WI38 (cell line): ENCODE data around the gene SPR.
A peak's percentile ranks its signal among the peaks of the same experiment; 100 is the strongest.

Experiments
- H3K4me3 ChIP-seq: 2 replicates; pipeline ENCODE4 v1.5.1; 2011; ENCODE audit warnings: low read depth, mild to moderate bottlenecking, control low read depth, low read length
- CTCF ChIP-seq: IDR thresholded peaks from 2 replicates; pipeline ENCODE4 v1.5.1; 2012; ENCODE audit warnings: low read depth, mild to moderate bottlenecking, control low read depth, low read length

The SPR gene

GRCh38 chr2:72887032-72887739 is at the start of gene SPR:
Gene SPR, plus strand, starts transcription at chr2:72887408. Its CDS starts 25 bp downstream, at chr2:72887433.
- no peak for TF ChIP-seq CTCF
- H3K4me3 ChIP-seq = peak within 1 kb of the TSS; percentile 67

DNA sequence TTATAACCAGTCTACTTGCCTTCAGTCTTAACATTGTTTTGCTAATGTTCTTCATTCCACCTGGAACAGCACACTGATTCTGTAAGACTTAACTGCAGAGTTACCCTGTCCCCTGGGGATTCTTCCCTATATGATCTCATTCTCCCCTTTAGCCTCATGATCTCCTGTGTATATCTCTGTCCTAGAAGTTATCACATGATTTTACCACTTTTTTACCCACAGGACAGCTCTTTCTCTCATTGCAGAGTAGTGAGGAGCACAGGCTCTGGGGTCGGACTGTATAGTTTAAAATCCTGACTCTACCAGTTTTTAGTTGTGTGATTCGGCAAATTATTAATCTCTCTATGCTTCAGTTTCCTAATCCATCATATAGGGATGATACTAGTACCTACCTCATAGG is 47.1 kb upstream of the SPR start:
- H3K4me3 ChIP-seq = no peak overlapping the region
- TF ChIP-seq CTCF = no peak

- TF ChIP-seq CTCF = no peak
- no peak overlapping the region for H3K4me3 ChIP-seq
Measured at GRCh38 chr2:72841462-72842125, 45.6 kb upstream of the SPR start.

GRCh38 chr2:72843301-72843700 is 43.9 kb upstream of the SPR start:
- no peak for TF ChIP-seq CTCF

DNA sequence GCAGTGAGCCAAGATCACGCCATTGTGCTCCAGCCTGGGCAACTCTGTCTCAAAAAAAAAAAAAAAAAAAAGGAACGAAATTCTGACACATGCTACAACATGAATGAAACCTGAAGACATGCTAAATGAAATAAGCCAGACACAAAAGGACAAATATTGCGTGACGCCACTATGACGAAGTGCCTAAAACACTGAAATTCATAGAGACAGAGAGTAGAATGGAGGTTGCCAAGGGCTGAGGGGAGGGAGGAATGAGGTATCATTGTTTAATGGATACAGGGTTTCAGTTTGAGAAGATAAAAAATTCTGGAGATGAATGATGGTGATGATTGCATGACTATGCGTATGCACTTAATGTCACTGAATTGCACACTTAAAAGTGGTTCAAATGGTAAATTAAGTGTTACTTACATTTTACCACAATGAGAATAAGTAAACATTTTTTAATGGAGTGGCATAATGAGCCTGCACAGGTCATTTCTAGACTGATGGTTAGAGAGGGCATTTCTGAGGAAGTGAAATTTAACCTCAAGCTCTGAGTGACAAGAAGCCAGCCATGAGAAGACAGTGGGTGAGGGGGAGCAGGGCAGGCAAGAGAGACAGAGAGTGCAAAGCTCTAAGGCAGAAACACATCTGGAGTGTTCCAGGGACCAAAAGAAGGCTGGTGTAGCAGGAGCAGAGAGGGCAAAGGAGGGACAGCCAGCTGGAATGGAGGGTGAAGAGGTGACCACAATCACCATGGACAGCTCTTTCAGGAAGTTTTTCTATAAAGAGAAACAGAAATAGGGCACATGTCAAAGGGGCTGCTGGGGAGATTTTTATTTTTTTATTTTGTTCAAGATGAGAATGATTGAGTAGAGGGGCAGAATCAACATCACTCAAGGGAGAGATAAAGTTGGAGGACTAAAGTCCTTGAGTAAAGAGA is 40.8 kb upstream of the SPR start:
- no peak overlapping the region for H3K4me3 ChIP-seq
- TF ChIP-seq CTCF = no peak

More at GRCh38 chr2:72843301-72843700, 43.9 kb upstream of the SPR start:
- no peak overlapping the region for H3K4me3 ChIP-seq

- no peak for TF ChIP-seq CTCF
- no peak overlapping the region for H3K4me3 ChIP-seq
Measured at GRCh38 chr2:72847534-72848315, 39.5 kb upstream of the SPR start.
